ENCODE measurements around the gene COL6A2. TPM values are rescaled to one million over a fixed set of nuclear protein-coding genes. Genes with fewer than 3 reads are reported as not detected.
A peak's percentile ranks its signal among the peaks of the same experiment; 100 is the strongest.

Gene COL6A2
- total and polyA plus RNA-seq, 2 experiments from 2014 or later = 28.4 to 89.2 TPM

- H3K27me3 ChIP-seq (ENCODE audit: insufficient read depth) = no peaks in the 10 kb centered on the region
- H3F3A ChIP-seq (replicated peaks; ENCODE audit: low read depth) = no peaks in the 10 kb centered on the region
- no peaks in the 10 kb centered on the region for H3K4me1 ChIP-seq (ENCODE audit: insufficient read depth)
- no peak overlapping the region for H3K27ac Mint-ChIP-seq
- H3K9me2 ChIP-seq (ENCODE audit: insufficient read depth) = no peaks in the 10 kb centered on the region
- H3K36me3 ChIP-seq (ENCODE audit: insufficient read depth) = no peaks in the 10 kb centered on the region
- H4K20me1 ChIP-seq (replicated peaks; ENCODE audit: insufficient read depth) = no peaks in the 10 kb centered on the region
- peaks cover 9% of the 10 kb centered on the region; the same call in 2 of the 3 replicates for H3K9me3 Mint-ChIP-seq
- H3K4me1 Mint-ChIP-seq = no peaks in the 10 kb centered on the region
- no peaks in the 10 kb centered on the region for H3K79me2 ChIP-seq (replicated peaks; ENCODE audit: insufficient read depth)
- DNase-seq (ENCODE audit: low spot score) (no peak), ATAC-seq (peak; percentile 47)
- H2AFZ ChIP-seq = peak overlapping the region; percentile 94
- H3K4me3 ChIP-seq = no peak overlapping the region
- H3K4me3 Mint-ChIP-seq = no peak overlapping the region
- no peak for TF ChIP-seq ZNF114 (CRISPR knock-in tag; IDR thresholded peaks at IDR 0.05)
- TF ChIP-seq JUNB (IDR thresholded peaks at IDR 0.05; ENCODE audit: unreplicated experiment) = no peak
- no peak for TF ChIP-seq ZNF331 (CRISPR knock-in tag; IDR thresholded peaks at IDR 0.05; ENCODE audit: low read depth)
- TF ChIP-seq, protein P1, sequence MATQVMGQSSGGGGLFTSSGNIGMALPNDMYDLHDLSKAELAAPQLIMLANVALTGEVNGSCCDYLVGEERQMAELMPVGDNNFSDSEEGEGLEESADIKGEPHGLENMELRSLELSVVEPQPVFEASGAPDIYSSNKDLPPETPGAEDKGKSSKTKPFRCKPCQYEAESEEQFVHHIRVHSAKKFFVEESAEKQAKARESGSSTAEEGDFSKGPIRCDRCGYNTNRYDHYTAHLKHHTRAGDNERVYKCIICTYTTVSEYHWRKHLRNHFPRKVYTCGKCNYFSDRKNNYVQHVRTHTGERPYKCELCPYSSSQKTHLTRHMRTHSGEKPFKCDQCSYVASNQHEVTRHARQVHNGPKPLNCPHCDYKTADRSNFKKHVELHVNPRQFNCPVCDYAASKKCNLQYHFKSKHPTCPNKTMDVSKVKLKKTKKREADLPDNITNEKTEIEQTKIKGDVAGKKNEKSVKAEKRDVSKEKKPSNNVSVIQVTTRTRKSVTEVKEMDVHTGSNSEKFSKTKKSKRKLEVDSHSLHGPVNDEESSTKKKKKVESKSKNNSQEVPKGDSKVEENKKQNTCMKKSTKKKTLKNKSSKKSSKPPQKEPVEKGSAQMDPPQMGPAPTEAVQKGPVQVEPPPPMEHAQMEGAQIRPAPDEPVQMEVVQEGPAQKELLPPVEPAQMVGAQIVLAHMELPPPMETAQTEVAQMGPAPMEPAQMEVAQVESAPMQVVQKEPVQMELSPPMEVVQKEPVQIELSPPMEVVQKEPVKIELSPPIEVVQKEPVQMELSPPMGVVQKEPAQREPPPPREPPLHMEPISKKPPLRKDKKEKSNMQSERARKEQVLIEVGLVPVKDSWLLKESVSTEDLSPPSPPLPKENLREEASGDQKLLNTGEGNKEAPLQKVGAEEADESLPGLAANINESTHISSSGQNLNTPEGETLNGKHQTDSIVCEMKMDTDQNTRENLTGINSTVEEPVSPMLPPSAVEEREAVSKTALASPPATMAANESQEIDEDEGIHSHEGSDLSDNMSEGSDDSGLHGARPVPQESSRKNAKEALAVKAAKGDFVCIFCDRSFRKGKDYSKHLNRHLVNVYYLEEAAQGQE (IDR thresholded peaks at IDR 0.05; ENCODE audit: unreplicated experiment) = no peak
- no peak for TF ChIP-seq CTCF (conservative IDR thresholded peaks at IDR 0.05; ENCODE audit: low read depth in 2 of 2)
- H3K4me2 ChIP-seq = no peak overlapping the region
- peaks cover 7% of the 10 kb centered on the region for H3K27me3 Mint-ChIP-seq (ENCODE audit: insufficient read depth, low read depth, poor library complexity)
- no peak overlapping the region for H3K27ac ChIP-seq (ENCODE audit: low read depth)
- H3K36me3 Mint-ChIP-seq (ENCODE audit: low read depth) = no peaks in the 10 kb centered on the region
These were observed 14.7 kb upstream of the COL6A2 start for GRCh38 chr21:46082963-46083790.

- ATAC-seq = peak; percentile 42; the same call in 1 of the 3 replicates
- Histone ChIP-seq H3F3A (replicated peaks; ENCODE audit: low read depth) (no peaks in the 10 kb centered on the region), H3K36me3 (ENCODE audit: insufficient read depth) (no peaks in the 10 kb centered on the region), H4K20me1 (replicated peaks; ENCODE audit: insufficient read depth) (no peaks in the 10 kb centered on the region), H3K27me3 (ENCODE audit: insufficient read depth) (no peaks in the 10 kb centered on the region), H3K27ac (ENCODE audit: low read depth) (no peak overlapping the region), H3K79me2 (replicated peaks; ENCODE audit: insufficient read depth) (no peaks in the 10 kb centered on the region), H2AFZ (peak overlapping the region; percentile 94), H3K9me2 (ENCODE audit: insufficient read depth) (no peaks in the 10 kb centered on the region), H3K4me1 (ENCODE audit: insufficient read depth) (no peaks in the 10 kb centered on the region), H3K4me2 (no peak overlapping the region), H3K4me3 (no peak overlapping the region)
- Mint-ChIP-seq H3K36me3 (ENCODE audit: low read depth) (no peaks in the 10 kb centered on the region), H3K4me1 (no peaks in the 10 kb centered on the region), H3K9me3 (peaks cover 13% of the 10 kb centered on the region), H3K27me3 (ENCODE audit: insufficient read depth, low read depth, poor library complexity) (peaks cover 5% of the 10 kb centered on the region), H3K4me3 (no peak overlapping the region), H3K27ac (no peak overlapping the region)
- no peak for DNase-seq (ENCODE audit: low spot score)
- TF ChIP-seq ZNF331 (CRISPR knock-in tag; IDR thresholded peaks at IDR 0.05; ENCODE audit: low read depth) = no peak
These were observed 13.9 kb upstream of the COL6A2 start for GRCh38 chr21:46083791-46084561.

All from GM23338 (cell line).